Neural progenitor cell (in vitro differentiated cells): ENCODE data around the gene NFIA.

ENCODE experiments used
- CTCF ChIP-seq: fragments of 200-600 bp; sonication (generic); IDR thresholded peaks from 2 replicates; pipeline ENCODE4 v1.5.1; 2017; ENCODE audit warnings: antibody characterized with exemption, mild to moderate bottlenecking
- EZH2 ChIP-seq: fragments of 200-600 bp; sonication (generic); IDR thresholded peaks from 2 replicates; pipeline ENCODE4 v1.6.1; 2017; ENCODE audit warnings: antibody characterized with exemption, mild to moderate bottlenecking, moderate library complexity
- EZH2phosphoT487 ChIP-seq: fragments of 200-600 bp; sonication (generic); IDR thresholded peaks from 2 replicates; pipeline ENCODE4 v1.6.1; 2017; ENCODE audit warnings: antibody characterized with exemption

DNA sequence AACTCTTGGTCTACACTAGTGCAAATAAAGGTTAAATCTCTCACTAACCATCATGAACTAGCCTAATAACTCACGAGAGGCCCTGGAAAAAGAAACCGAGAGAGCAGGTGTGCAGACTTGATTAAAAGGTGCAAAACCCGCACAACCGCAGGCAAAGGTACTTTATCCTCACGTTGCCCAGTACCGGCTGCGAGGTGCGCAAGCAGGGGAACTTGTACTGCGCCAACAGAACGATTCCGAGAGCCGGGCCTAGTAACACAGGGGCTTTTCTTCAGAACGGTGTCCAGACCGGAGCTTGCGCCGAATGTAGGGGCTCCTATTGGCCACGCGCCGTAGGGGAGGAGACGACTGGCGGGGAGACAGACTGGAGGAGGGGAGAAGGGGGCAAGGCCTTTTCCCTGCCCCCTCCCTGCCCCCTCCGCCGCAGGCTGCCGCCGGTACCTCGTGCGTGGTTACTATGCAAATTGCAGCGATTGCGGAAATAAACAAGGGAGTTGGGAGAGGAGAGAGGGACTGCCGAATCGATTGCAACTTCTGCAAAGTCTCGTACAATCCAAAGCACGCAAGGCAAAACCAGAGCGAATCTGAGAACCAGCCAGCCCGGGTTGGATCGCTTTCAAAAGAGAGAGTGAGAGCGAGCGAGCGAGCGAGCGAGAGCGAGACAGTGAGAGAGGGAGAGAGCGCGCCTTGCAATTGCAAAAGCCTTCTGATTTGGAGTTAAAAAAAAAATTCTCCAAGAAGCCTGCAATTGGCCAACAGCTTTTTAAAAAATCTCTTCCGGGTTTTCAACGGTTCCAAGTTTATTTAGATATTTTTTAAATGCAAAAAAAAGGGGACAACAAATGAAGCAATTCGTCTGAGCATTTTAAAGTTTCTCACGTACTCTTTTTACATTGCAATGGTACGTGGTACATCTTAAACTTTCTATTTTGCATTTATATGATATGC lies 5.4 kb upstream of the NFIA start:
- no peak for TF ChIP-seq CTCF
- no peak for TF ChIP-seq EZH2phosphoT487
- TF ChIP-seq EZH2, result peak; percentile 59
